CD4-positive, CD25-positive, alpha-beta regulatory T cell (primary cell): ENCODE data around the gene ZNF446. TPM values are rescaled to one million over a fixed set of nuclear protein-coding genes. Genes with fewer than 3 reads are reported as not detected.
A peak's percentile ranks its signal among the peaks of the same experiment; 100 is the strongest.

Experiments used
- ATAC-seq, 2 donors: fragments of 150-1000 bp; cut with Tn5 transposase; one replicate each; pipeline ENCODE4 v1.10.0; 2021; ENCODE audit warnings: low read depth in 2 of 2, moderate number of reproducible peaks in 2 of 2, moderate library complexity in 1 of 2
- DNase-seq, 3 donors: peaks; one replicate each; pipeline versions ENCODE4 v3.0.0 to v3.0.0-alpha.2; 2012 to 2022; ENCODE audit warnings: mixed read lengths in 1 of 3
- H3K27ac ChIP-seq: one replicate; pipeline ENCODE4 v1.7.0; 2013; ENCODE audit warnings: mild to moderate bottlenecking, low read length; ENCODE audit not compliant: insufficient read depth, poor library complexity, severe bottlenecking
- H3K27me3 ChIP-seq: one replicate; pipeline ENCODE4 v1.7.0; 2013; ENCODE audit warnings: low read length; ENCODE audit not compliant: control insufficient read depth, insufficient read depth
- H3K36me3 ChIP-seq: one replicate; pipeline ENCODE4 v1.7.0; 2013; ENCODE audit warnings: mild to moderate bottlenecking, low read length, moderate library complexity; ENCODE audit not compliant: control insufficient read depth, insufficient read depth
- H3K4me1 ChIP-seq: 2 replicates; pipeline ENCODE4 v1.7.0; 2013; ENCODE audit warnings: mild to moderate bottlenecking, low read length; ENCODE audit not compliant: insufficient read depth, control insufficient read depth, poor library complexity, severe bottlenecking
- H3K4me3 ChIP-seq: one replicate; pipeline ENCODE4 v1.7.0; 2013; ENCODE audit warnings: low read depth, mild to moderate bottlenecking, low read length, moderate library complexity
- H3K9me3 ChIP-seq, 2 experiments: 1 replicate in 1 of 2; 2 replicates in 1 of 2; pipeline ENCODE4 v1.7.0; 2013; ENCODE audit warnings: low read length in 2 of 2, mild to moderate bottlenecking in 1 of 2, moderate library complexity in 1 of 2; ENCODE audit not compliant: control insufficient read depth in 2 of 2
- H3K27ac Mint-ChIP-seq, 3 donors: one replicate each; pipeline ENCODE4 v1.8.0; 2020 to 2022; ENCODE audit warnings: mild to moderate bottlenecking in 3 of 3, mixed read lengths in 3 of 3, moderate library complexity in 2 of 3
- H3K27me3 Mint-ChIP-seq: one replicate; pipeline ENCODE4 v1.8.0; 2022; ENCODE audit warnings: mild to moderate bottlenecking, mixed read lengths
- H3K36me3 Mint-ChIP-seq: one replicate; pipeline ENCODE4 v1.8.0; 2020; ENCODE audit warnings: mixed read lengths
- H3K4me1 Mint-ChIP-seq, 4 donors: one replicate each; pipeline ENCODE4 v1.8.0; 2020 to 2022; ENCODE audit warnings: mixed read lengths in 4 of 4, mild to moderate bottlenecking in 1 of 4
- H3K4me3 Mint-ChIP-seq, 4 donors: one replicate each; pipeline ENCODE4 v1.8.0; 2020 to 2022; ENCODE audit warnings: mild to moderate bottlenecking in 4 of 4, mixed read lengths in 4 of 4, moderate library complexity in 3 of 4
- H3K9me3 Mint-ChIP-seq, 7 donors: one replicate each; pipeline ENCODE4 v1.8.0; 2020 to 2022; ENCODE audit warnings: mixed read lengths in 7 of 7, mild to moderate bottlenecking in 3 of 7, moderate library complexity in 2 of 7
- polyA plus RNA-seq, 4 donors: library from polyadenylated mRNA; unstranded; fragments of 300-500 nt; fragmentation: Illumina TruSeq; gene quantifications; one replicate each; pipeline ENCODE4 v1.2.3, GENCODE V29; 2021
- total RNA-seq: library from RNA; stranded (reverse); gene quantifications from one replicate; pipeline ENCODE4 v1.2.3, GENCODE V29; 2022

The ZNF446 gene
- total and polyA plus RNA-seq, 5 donors from 2014 or later = 1.7 to 10.5 (median 4.2) TPM

- peaks cover 0 to 14% (median 1%) of the 10 kb centered on the region in 4 donors for H3K4me1 Mint-ChIP-seq
- peaks cover 0 to 9% (median 2%) of the 10 kb centered on the region in 7 donors for H3K9me3 Mint-ChIP-seq
- Histone ChIP-seq H3K4me3 (no peak overlapping the region), H3K27me3 (no peaks in the 10 kb centered on the region), H3K27ac (no peak overlapping the region), H3K4me1 (peaks cover 14% of the 10 kb centered on the region), H3K9me3 (peaks cover 2 to 5% of the 10 kb centered on the region in 2 experiments), H3K36me3 (no peaks in the 10 kb centered on the region)
- peaks cover 4% of the 10 kb centered on the region for H3K36me3 Mint-ChIP-seq
- no peak for DNase-seq
- ATAC-seq = no peak
- no peak overlapping the region for H3K27ac Mint-ChIP-seq
- peak overlapping the region in 1 of 4 donors; percentile 35 for H3K4me3 Mint-ChIP-seq
- H3K27me3 Mint-ChIP-seq = no peaks in the 10 kb centered on the region
These were observed 34.1 kb downstream of the ZNF446 start for GRCh38 chr19:58510084-58510862.

- H3K27ac Mint-ChIP-seq = no peak within 1 kb of the TSS
- H3K4me3 Mint-ChIP-seq = peak within 1 kb of the TSS in 1 of 4 donors; percentile 9
- H3K27me3 ChIP-seq = no peaks in the 10 kb centered on the region
- H3K9me3 ChIP-seq = peaks cover 2 to 5% of the 10 kb centered on the region in 2 experiments
- DNase-seq = no peak
- H3K9me3 Mint-ChIP-seq = peaks cover 0 to 9% (median 2%) of the 10 kb centered on the region in 7 donors
- H3K27ac ChIP-seq = no peak within 1 kb of the TSS
- no peak for ATAC-seq
- H3K27me3 Mint-ChIP-seq = no peaks in the 10 kb centered on the region
- no peaks in the 10 kb centered on the region for H3K36me3 ChIP-seq
- H3K36me3 Mint-ChIP-seq = peaks cover 4% of the 10 kb centered on the region
- peaks cover 0 to 24% (median 4%) of the 10 kb centered on the region in 4 donors for H3K4me1 Mint-ChIP-seq
- H3K4me1 ChIP-seq = peaks cover 14% of the 10 kb centered on the region
- no peak within 1 kb of the TSS for H3K4me3 ChIP-seq
These were observed 35.4 kb downstream of the ZNF446 start, which contains the start of gene SLC27A5 for GRCh38 chr19:58511353-58512208. Gene SLC27A5 (minus strand): TSS chr19:58511992. CDS start chr19:58511955, 37 bp downstream.

- Histone ChIP-seq H3K4me3 (no peak overlapping the region), H3K9me3 (no peaks in the 10 kb centered on the region), H3K4me1 (peaks cover 23% of the 10 kb centered on the region), H3K27ac (peak overlapping the region; percentile 55), H3K27me3 (no peaks in the 10 kb centered on the region), H3K36me3 (peaks cover 4% of the 10 kb centered on the region)
- H3K9me3 Mint-ChIP-seq = no peaks in the 10 kb centered on the region
- H3K4me3 Mint-ChIP-seq = peak overlapping the region in 3 of 4 donors; percentile 24 to 82 (median 61)
- no peaks in the 10 kb centered on the region for H3K27me3 Mint-ChIP-seq
- H3K27ac Mint-ChIP-seq = peak overlapping the region in 2 of 3 donors; percentile 65 to 71
- no peaks in the 10 kb centered on the region for H3K36me3 Mint-ChIP-seq
- peaks cover 0 to 33% (median 9%) of the 10 kb centered on the region in 4 donors for H3K4me1 Mint-ChIP-seq
- DNase-seq (no peak), ATAC-seq (no peak)
These were observed 37.1 kb downstream of the ZNF446 start for GRCh38 chr19:58513213-58513693.

GRCh38 chr19:58513694-58514563, 37.8 kb downstream of the ZNF446 start:
- H3K36me3 Mint-ChIP-seq = no peaks in the 10 kb centered on the region
- H3K4me1 Mint-ChIP-seq = peaks cover 2 to 40% (median 13%) of the 10 kb centered on the region in 4 donors
- peak overlapping the region; percentile 74 to 85 (median 80) for H3K4me3 Mint-ChIP-seq
- ATAC-seq (peak; percentile 84 to 94), DNase-seq (peak; percentile 84 to 97 (median 92))
- Histone ChIP-seq H3K9me3 (no peaks in the 10 kb centered on the region), H3K4me1 (peaks cover 30% of the 10 kb centered on the region), H3K27me3 (no peaks in the 10 kb centered on the region), H3K27ac (peak overlapping the region; percentile 55), H3K36me3 (peaks cover 4% of the 10 kb centered on the region), H3K4me3 (peak overlapping the region; percentile 32)
- H3K27me3 Mint-ChIP-seq = no peaks in the 10 kb centered on the region
- H3K27ac Mint-ChIP-seq = peak overlapping the region; percentile 71 to 90 (median 76)
- H3K9me3 Mint-ChIP-seq = no peaks in the 10 kb centered on the region

GRCh38 chr19:58514564-58515022, 38.4 kb downstream of the ZNF446 start:
- peak overlapping the region in 2 of 3 donors; percentile 76 to 82 for H3K27ac Mint-ChIP-seq
- peaks cover 4% of the 10 kb centered on the region for H3K36me3 ChIP-seq
- H3K4me3 ChIP-seq = peak overlapping the region; percentile 32
- DNase-seq (no peak), ATAC-seq (no peak)
- no peaks in the 10 kb centered on the region for H3K36me3 Mint-ChIP-seq
- peaks cover 4 to 46% (median 17%) of the 10 kb centered on the region in 4 donors for H3K4me1 Mint-ChIP-seq
- H3K27ac ChIP-seq = peak overlapping the region; percentile 14
- H3K27me3 ChIP-seq = no peaks in the 10 kb centered on the region
- H3K9me3 ChIP-seq = no peaks in the 10 kb centered on the region
- H3K27me3 Mint-ChIP-seq = no peaks in the 10 kb centered on the region
- peaks cover 34% of the 10 kb centered on the region for H3K4me1 ChIP-seq
- peak overlapping the region; percentile 61 to 85 (median 81) for H3K4me3 Mint-ChIP-seq
- H3K9me3 Mint-ChIP-seq = no peaks in the 10 kb centered on the region

GRCh38 chr19:58515259-58515658, 39.1 kb downstream of the ZNF446 start:
- DNase-seq (no peak), ATAC-seq (no peak)
- H3K36me3 Mint-ChIP-seq = no peaks in the 10 kb centered on the region
- H3K4me1 Mint-ChIP-seq = peaks cover 4 to 53% (median 21%) of the 10 kb centered on the region in 4 donors
- H3K27me3 ChIP-seq = no peaks in the 10 kb centered on the region
- peak overlapping the region in 3 of 4 donors; percentile 22 to 82 (median 77) for H3K4me3 Mint-ChIP-seq
- peak overlapping the region in 1 of 3 donors; percentile 80 for H3K27ac Mint-ChIP-seq
- peaks cover 4% of the 10 kb centered on the region for H3K36me3 ChIP-seq
- no peaks in the 10 kb centered on the region for H3K9me3 Mint-ChIP-seq
- peaks cover 34% of the 10 kb centered on the region for H3K4me1 ChIP-seq
- H3K9me3 ChIP-seq = no peaks in the 10 kb centered on the region
- H3K27ac ChIP-seq = no peak overlapping the region
- H3K4me3 ChIP-seq = no peak overlapping the region
- no peaks in the 10 kb centered on the region for H3K27me3 Mint-ChIP-seq
